ENCODE measurements around the gene CENPV.

Gene CENPV

GRCh38 chr17:16358394-16358793 is 5.1 kb upstream of the CENPV start:
- no peak for DNase-seq

- no peak for DNase-seq
Measured at GRCh38 chr17:16354585-16354984, 1.3 kb upstream of the CENPV start.

DNA sequence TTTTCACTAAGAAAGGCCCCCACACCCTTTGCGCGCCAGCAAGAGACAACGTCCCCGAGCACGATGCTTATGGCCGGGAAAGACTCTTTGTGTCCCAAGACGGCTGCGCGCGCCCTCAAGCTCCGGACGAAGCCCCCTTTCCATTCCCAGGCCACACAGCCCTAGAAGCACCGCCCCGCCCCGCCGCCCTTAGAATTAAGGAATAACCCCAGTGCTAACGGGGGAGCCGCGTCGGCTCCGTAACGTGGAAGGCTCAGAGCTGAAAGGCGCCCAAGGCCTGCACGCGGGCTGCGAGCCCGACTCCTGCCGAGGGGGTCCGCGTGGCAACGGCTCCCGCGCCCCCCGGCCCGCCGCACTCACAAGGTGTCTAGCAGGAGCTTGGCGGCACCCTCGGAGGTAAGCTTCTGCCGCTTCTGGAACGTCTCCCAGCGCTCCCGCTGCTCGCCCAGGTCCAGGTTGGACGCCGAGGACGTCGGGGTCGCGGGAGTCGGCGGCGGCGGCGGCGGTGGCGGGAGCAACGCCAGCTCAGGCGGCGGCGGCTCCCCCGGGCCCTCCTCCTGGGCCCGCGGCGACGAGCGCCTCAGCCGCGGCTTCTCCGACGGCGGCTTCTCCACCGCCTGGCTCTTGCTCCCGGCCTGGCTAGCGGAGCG is 477 bp downstream of the CENPV start:
- peak; percentile 14 to 50 (median 28) for DNase-seq

DNA sequence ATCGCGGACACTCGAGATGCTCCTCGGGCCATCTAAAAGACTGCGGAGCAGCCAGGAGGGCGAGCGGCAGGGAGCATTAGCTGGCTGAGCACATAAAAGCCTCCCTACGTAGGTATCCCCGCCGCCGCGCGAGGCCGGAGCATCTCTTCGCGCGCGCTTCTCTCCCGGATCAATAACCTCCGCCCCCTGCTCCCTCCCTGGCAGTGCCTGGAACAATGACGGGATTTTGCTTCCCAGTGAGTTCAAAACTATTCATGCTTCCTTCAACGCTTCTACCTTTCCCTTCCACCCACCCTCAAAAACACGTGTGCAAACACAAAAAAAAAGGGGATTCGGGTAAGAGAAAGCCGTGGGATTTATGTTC is 984 bp downstream of the CENPV start:
- DNase-seq = peak in 3 of 4 experiments; percentile 7 to 15 (median 13)

DNA sequence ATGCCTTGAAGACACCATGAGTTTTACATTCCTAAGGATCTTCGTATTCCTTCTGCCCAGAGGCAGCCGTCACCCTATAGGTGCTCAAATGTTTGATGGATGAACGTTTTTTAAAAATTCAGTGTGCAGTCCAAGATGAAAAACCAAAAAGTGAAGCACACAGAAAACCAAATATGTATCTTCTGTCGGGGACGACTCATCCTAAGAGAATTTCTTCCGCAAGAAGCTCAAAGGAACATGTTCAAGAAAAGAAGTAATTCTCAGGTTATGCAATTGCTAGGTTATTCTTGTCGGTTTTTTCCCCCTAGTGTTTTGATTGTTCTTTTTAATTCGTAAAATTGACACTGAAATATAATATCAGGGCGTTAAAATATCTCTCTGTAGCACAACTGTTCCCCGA is 1.4 kb downstream of the CENPV start:
- DNase-seq = no peak

GRCh38 chr17:16349431-16349830 is 3.8 kb downstream of the CENPV start:
- DNase-seq = no peak

DNA sequence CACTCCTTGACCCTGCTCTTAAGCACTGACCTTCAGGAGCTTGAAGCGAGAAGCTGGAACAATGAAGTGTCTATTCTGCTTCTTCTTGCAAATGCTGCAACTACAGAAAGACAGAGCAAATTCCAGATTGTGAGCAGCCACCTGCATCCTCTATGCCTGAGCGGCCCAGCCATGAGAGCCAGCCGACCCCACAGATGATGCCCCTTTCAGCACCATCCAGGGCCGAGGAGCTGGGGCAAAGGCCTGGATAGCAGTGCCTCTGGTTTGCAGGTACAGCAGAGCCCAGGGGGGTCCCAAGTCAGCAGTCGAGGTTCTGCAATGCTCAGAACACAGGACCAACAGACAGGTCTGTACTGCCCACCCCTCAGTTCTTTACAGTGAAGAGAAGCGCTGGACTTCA is 4.7 kb downstream of the CENPV start:
- DNase-seq = no peak

DNA sequence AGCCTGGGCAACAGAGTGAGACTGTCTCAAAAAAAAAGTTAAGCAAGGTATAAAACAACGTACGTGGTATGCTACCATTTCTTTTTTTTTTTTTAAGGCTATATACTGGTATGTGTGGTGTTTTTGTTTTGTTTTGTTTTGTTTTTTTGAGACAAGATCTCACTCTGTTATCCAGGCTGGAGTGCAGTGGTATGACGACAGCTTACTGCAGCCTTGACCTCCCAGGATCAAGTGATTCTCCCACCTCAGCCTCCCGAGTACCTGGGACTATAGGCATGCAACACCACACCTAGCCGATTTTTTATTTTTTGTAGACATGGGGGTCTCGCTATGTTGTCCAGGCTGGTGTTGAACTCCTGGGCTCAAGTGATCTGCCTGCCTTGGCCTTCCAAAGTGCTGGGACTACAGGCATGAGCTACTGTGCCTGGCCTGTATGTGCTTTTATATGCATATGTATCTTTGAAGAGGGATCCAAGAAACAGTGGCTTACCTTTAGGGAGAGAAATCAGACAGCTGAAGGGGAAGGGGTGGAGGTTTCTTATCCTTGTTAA is 6.5 kb downstream of the CENPV start:
- no peak for DNase-seq

- DNase-seq = no peak
Measured at GRCh38 chr17:16345565-16345964, 7.7 kb downstream of the CENPV start.

- no peak for DNase-seq
Measured at GRCh38 chr17:16343569-16343968, 9.7 kb downstream of the CENPV start.

GRCh38 chr17:16342979-16343378 is 10.3 kb downstream of the CENPV start:
- DNase-seq = no peak

- DNase-seq = no peak
Measured at GRCh38 chr17:16339959-16340358, 13.3 kb downstream of the CENPV start.

DNA sequence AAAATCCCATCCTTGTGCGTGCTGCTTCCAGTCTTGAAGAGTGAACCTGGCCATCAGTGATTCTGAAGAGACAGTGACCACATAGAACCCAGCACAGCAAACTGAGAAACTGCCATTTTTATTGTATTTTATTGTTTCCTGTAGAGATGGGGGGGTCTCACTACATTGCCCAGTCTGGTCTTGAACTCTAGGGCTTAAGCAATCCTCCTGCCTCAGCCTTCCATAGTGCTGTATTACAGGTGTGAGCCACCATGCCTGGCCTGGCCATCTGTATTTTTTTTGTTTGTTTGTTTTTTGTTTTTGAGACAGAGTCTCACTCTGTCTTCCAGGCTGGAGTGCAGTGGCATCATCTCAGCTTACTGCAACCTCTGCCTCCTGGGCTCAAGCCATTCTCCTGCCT is 13.9 kb downstream of the CENPV start:
- DNase-seq = no peak

GRCh38 chr17:16338391-16338790 is 14.9 kb downstream of the CENPV start:
- no peak for DNase-seq

GRCh38 chr17:16329519-16330271 is 23.6 kb downstream of the CENPV start:
- no peak for DNase-seq

DNA sequence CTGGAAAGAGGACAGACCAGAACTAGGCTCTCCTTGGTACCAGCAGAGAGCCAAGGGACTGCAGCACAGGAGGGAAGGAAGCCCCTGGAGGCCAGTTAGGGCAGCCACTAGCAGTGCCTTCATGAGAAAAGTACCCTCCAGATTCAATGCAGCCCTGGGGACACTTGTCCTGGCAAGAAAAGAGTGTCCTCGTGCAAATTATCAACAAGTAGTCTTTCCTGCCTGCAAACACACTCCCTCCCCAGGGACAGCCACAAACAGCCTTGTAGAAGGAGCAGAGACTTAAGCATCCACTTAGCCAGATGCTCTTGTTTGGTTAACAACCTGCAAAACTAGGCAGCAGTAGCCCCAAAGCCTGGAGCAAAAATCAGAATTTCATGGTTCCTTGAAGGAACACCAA is 24.3 kb downstream of the CENPV start:
- DNase-seq = no peak

DNA sequence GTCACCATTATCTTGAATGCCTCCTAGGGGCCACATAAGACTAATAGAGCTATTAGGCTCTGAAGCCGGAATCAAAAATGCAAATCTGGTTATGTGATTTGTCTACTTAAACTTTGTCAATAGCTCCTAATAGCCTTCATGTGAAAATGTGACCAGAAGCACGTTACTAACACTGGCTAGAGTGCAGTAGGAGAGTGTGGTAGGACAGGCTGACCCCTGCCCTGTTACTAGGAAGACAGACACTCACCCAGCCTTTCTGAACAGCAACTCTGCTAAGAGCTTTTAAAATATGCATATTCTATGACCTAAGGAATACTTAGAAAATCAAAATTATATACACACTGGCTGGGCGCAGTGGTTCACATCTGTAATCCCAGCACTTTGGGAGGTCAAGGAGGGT is 26.3 kb downstream of the CENPV start:
- DNase-seq = no peak

DNA sequence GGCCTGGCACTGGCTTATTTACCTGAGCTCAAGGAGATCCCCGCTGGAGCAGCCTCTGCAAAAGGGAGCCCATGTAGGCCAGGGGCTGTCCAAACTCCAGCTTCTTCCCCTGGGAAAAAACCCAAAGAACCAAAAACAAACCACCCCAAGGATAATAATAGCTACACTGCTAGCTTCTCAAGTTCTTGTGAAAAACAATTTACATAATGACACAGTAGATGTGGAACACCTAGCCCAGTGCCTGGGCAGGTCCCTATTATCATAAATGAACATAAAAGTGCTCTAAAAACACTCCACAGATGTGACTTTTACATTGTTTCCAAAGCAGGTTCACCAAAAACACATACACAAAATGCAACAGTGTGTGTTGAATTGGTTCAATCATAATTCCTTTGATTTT is 27.3 kb downstream of the CENPV start:
- no peak for DNase-seq

DNA sequence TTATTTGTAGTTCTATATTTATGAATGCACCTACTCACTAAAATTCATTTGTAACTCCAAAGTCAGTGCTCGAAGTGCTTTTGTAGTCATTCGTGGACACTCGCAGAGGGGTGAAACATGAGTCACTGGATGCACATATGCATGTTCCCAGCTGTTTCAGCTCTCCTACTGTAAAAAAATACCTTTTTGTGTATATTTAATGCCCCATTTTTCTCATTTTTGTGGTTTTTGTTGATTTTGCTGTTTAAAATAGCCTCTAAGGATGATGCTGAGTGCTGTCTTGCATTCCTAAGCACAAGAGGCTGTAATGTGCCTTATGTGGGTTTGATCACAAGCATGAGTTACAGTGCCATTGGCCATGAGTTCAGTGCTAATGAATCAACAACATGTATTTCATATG is 30.6 kb downstream of the CENPV start:
- DNase-seq = no peak

- no peak for DNase-seq
Measured at GRCh38 chr17:16319969-16320368, 33.3 kb downstream of the CENPV start.

GRCh38 chr17:16314859-16315258 is 38.4 kb downstream of the CENPV start:
- no peak for DNase-seq

- no peak for DNase-seq
Measured at GRCh38 chr17:16314189-16314588, 39.1 kb downstream of the CENPV start.

GRCh38 chr17:16313139-16314090 is 39.9 kb downstream of the CENPV start:
- DNase-seq = no peak

Data from activated naive CD4-positive, alpha-beta T cell (primary cell).